ENCODE data around the gene LRFN4.

Gene LRFN4

DNA sequence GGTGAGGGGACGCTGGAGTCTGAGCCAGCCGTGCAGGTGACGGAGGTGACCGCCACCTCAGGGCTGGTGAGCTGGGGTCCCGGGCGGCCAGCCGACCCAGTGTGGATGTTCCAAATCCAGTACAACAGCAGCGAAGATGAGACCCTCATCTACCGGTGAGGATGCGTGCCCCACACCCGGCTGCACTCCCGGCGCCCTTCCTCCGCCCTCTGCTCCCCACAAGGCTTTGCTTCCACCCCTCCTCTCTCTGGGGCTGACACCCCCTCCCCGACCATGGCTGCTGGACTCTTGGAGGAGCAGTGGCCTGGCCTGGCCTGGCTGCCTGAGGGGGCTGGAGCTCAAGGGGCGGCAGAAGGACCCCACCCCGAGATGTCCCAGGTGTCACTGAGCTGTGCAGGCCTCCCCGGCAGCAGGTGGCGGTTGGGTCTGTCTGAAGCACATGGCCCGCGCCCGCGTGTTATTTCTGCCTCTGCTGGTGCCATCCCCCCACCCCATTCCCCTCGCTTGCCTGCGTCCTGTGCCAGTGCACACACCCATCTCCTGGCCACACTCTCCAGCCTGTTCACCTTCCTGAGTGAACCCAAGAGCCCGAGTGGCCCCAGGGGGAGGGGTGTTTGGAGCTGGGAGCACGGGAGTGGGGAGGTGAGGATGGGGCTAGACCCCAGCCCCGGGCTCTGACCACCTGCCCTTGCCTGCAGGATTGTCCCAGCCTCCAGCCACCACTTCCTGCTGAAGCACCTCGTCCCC is 2.2 kb downstream of the LRFN4 start:
- Histone ChIP-seq H3K4me1 (ENCODE audit: control insufficient read depth, insufficient read depth, low read length, poor library complexity, severe bottlenecking) (peaks cover 4% of the 10 kb centered on the region), H3K36me3 (ENCODE audit: control insufficient read depth, insufficient read depth, low read length) (peaks cover 14% of the 10 kb centered on the region), H3K9me3 (ENCODE audit: control insufficient read depth, low read length) (no peaks in the 10 kb centered on the region), H3K4me3 (ENCODE audit: extremely low read depth, insufficient read depth, low read length, poor library complexity, severe bottlenecking) (no peak overlapping the region), H3K27ac (ENCODE audit: low read depth, low read length, severe bottlenecking) (no peak overlapping the region)
- 93 to 94% methylated on average over 25 to 28 of the region's 29 CpGs for WGBS, 2 experiments (ENCODE audit: insufficient coverage in 2 of 2)

DNA sequence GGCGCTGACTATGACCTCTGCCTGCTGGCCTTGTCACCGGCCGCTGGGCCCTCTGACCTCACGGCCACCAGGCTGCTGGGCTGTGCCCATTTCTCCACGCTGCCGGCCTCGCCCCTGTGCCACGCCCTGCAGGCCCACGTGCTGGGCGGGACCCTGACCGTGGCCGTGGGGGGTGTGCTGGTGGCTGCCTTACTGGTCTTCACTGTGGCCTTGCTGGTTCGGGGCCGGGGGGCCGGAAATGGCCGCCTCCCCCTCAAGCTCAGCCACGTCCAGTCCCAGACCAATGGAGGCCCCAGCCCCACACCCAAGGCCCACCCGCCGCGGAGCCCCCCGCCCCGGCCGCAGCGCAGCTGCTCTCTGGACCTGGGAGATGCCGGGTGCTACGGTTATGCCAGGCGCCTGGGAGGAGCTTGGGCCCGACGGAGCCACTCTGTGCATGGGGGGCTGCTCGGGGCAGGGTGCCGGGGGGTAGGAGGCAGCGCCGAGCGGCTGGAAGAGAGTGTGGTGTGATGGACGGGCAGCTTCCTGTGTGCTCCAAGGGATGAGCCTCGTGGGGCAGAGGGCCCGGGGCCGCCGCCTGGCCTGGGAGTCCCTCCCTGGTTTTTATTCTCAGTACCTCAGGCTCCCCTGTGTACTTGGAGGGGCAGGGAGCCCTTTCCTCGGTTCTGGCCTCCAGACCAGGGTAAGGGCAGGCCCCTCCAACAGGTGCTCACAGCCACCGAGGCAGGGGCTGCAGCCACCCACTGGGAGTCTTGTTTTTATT is 3.0 kb downstream of the LRFN4 start:
- WGBS, 2 experiments (ENCODE audit: insufficient coverage in 2 of 2) = 94 to 98% methylated on average over 23 to 30 of the region's 41 CpGs
- Histone ChIP-seq H3K9me3 (ENCODE audit: control insufficient read depth, low read length) (no peaks in the 10 kb centered on the region), H3K4me1 (ENCODE audit: control insufficient read depth, insufficient read depth, low read length, poor library complexity, severe bottlenecking) (peaks cover 4% of the 10 kb centered on the region), H3K36me3 (ENCODE audit: control insufficient read depth, insufficient read depth, low read length) (peaks cover 14% of the 10 kb centered on the region), H3K4me3 (ENCODE audit: extremely low read depth, insufficient read depth, low read length, poor library complexity, severe bottlenecking) (no peak overlapping the region), H3K27ac (ENCODE audit: low read depth, low read length, severe bottlenecking) (no peak overlapping the region)

DNA sequence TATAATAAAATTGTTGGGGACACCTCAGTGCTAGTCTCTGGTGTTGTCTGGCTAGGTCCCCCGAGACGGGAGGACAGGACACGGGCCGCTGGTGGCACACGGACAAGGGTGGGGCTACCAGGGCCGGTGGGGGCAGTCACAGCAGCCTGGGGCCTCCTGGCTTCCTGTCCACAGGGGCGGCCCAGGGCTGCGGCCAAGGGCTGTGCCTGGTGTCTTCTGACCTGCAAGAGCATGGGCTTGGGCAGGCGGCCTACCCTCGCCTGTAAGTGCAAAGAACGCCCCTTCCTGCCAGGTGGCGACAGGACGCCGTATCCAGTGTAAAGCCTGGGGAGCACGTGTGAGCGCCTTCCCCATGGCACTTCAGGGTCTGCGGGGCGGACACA is 3.6 kb downstream of the LRFN4 start:
- WGBS, 2 experiments (ENCODE audit: insufficient coverage in 2 of 2) = 91 to 93% methylated on average over 16 to 18 of the region's 18 CpGs

GRCh38 chr11:66861038-66861773 is 4.3 kb downstream of the LRFN4 start:
- Histone ChIP-seq H3K4me3 (ENCODE audit: extremely low read depth, insufficient read depth, low read length, poor library complexity, severe bottlenecking) (no peak overlapping the region), H3K4me1 (ENCODE audit: control insufficient read depth, insufficient read depth, low read length, poor library complexity, severe bottlenecking) (peaks cover 4% of the 10 kb centered on the region), H3K36me3 (ENCODE audit: control insufficient read depth, insufficient read depth, low read length) (peaks cover 14% of the 10 kb centered on the region), H3K9me3 (ENCODE audit: control insufficient read depth, low read length) (no peaks in the 10 kb centered on the region), H3K27ac (ENCODE audit: low read depth, low read length, severe bottlenecking) (no peak overlapping the region)
- WGBS, 2 experiments (ENCODE audit: insufficient coverage in 2 of 2) = 93% methylated on average over 18 to 32 of the region's 32 CpGs

More for the DNA sequence above, 3.6 kb downstream of the LRFN4 start:
- Histone ChIP-seq H3K4me3 (ENCODE audit: extremely low read depth, insufficient read depth, low read length, poor library complexity, severe bottlenecking) (no peak overlapping the region), H3K4me1 (ENCODE audit: control insufficient read depth, insufficient read depth, low read length, poor library complexity, severe bottlenecking) (peaks cover 4% of the 10 kb centered on the region), H3K36me3 (ENCODE audit: control insufficient read depth, insufficient read depth, low read length) (peaks cover 14% of the 10 kb centered on the region), H3K9me3 (ENCODE audit: control insufficient read depth, low read length) (no peaks in the 10 kb centered on the region), H3K27ac (ENCODE audit: low read depth, low read length, severe bottlenecking) (no peak overlapping the region)

GRCh38 chr11:66861774-66862558 is 5.1 kb downstream of the LRFN4 start:
- Histone ChIP-seq H3K9me3 (ENCODE audit: control insufficient read depth, low read length) (no peaks in the 10 kb centered on the region), H3K4me3 (ENCODE audit: extremely low read depth, insufficient read depth, low read length, poor library complexity, severe bottlenecking) (no peak overlapping the region), H3K36me3 (ENCODE audit: control insufficient read depth, insufficient read depth, low read length) (peaks cover 14% of the 10 kb centered on the region), H3K27ac (ENCODE audit: low read depth, low read length, severe bottlenecking) (no peak overlapping the region), H3K4me1 (ENCODE audit: control insufficient read depth, insufficient read depth, low read length, poor library complexity, severe bottlenecking) (peaks cover 4% of the 10 kb centered on the region)
- 92 to 94% methylated on average over 25 to 30 of the region's 30 CpGs for WGBS, 2 experiments (ENCODE audit: insufficient coverage in 2 of 2)

DNA sequence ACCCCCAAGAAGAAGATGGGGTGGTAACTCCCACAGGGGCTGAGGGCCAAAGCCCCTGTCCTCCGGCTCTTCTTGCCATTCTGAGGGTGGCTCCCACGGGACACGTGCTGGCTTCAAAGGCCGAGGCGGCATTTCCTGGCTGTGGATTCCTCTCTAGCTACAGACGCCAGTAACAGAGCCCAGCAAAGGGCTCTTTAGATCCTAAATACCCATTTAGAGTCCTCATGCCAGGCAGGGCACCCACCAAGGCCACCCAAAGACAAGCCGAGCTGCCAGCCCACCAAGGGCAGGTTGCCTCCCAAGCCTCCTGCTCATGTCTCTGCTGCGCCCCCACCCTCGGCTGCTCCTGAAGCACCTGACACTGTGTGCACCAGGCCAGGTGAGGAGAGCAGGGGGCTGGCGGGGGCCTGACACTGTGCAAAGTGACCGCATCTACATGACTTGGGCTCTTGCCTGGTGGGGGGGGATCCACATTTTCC is 5.7 kb downstream of the LRFN4 start:
- Histone ChIP-seq H3K9me3 (ENCODE audit: control insufficient read depth, low read length) (no peaks in the 10 kb centered on the region), H3K27ac (ENCODE audit: low read depth, low read length, severe bottlenecking) (no peak overlapping the region), H3K4me1 (ENCODE audit: control insufficient read depth, insufficient read depth, low read length, poor library complexity, severe bottlenecking) (peaks cover under 1% of the 10 kb centered on the region), H3K4me3 (ENCODE audit: extremely low read depth, insufficient read depth, low read length, poor library complexity, severe bottlenecking) (no peak overlapping the region), H3K36me3 (ENCODE audit: control insufficient read depth, insufficient read depth, low read length) (peaks cover 12% of the 10 kb centered on the region)
- 93 to 96% methylated on average over 11 of the region's 11 CpGs for WGBS, 2 experiments (ENCODE audit: insufficient coverage in 2 of 2)

DNA sequence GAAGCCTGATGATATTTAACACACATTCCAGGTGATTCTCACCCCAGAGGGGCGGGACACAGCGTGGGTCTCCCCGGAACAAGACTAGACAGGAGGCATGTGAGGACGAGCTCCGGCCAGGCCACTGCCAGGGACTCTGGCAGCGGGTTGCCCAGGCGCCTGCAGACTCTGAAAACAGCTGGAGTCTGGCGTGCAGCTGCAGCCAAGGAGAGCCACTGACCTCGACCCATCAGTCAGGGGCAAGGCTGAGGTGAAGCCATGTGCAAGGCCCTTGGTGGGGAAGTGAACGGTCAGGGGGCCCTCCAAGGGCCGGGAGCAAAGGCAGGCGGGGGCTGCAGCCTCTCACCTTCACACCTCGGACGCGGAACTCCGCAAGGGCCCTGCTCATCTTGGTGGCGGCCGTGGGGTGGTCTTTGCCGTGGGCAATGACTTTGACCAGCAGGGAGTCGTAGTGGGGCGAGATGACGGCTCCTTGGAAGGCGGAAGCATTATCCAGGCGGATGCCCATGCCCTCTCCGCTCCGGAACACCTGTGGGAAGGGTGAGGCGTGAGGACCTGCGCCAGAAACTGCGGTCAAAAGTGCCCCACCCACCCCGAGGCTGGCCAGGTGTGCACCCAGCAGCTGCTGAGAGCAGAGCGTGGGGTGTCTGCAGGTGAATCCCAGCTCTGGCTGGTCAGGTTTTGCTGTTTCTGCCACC is 6.7 kb downstream of the LRFN4 start:
- Histone ChIP-seq H3K9me3 (ENCODE audit: control insufficient read depth, low read length) (no peaks in the 10 kb centered on the region), H3K4me3 (ENCODE audit: extremely low read depth, insufficient read depth, low read length, poor library complexity, severe bottlenecking) (no peak overlapping the region), H3K36me3 (ENCODE audit: control insufficient read depth, insufficient read depth, low read length) (peaks cover 7% of the 10 kb centered on the region), H3K4me1 (ENCODE audit: control insufficient read depth, insufficient read depth, low read length, poor library complexity, severe bottlenecking) (no peaks in the 10 kb centered on the region), H3K27ac (ENCODE audit: low read depth, low read length, severe bottlenecking) (no peak overlapping the region)
- 95% methylated on average over 31 of the region's 31 CpGs for WGBS, 2 experiments (ENCODE audit: insufficient coverage in 2 of 2)

DNA sequence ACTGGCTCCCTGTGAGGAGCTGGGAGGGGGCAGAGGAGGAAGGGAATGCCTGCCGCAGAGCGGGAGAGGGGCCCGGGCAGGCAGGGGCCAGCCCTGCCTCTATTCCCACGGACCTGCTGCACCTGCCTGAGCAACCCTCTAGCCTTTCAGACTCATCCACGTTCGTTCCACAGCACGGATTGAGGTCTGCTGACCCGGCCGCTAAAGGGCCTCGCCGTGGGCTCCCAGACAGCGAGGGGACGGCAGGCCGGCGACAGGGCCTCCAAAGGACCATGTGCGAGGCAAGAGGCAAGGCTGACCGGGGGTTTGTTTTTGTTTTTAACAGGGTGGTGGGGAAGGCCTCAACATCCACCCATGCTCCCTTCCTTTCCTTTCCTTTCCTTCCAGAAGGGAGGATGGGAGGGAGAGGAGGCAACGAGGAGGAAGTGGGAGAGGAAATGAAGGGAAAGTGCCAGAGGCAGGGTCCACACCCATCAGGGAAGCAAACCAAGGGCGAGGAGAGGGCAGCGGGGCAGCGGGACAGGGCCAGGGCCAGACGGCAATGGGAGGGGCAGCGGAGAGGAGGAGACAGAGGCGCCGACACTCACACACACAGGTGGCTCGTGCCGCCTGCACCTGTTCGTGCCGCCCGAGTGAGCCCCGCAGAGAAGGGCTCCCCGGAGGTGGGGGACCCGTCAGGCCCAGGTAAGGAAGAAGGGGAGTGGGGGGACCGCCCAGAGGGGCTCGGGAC is 7.5 kb downstream of the LRFN4 start:
- H3K4me1 ChIP-seq (ENCODE audit: control insufficient read depth, insufficient read depth, low read length, poor library complexity, severe bottlenecking) = no peaks in the 10 kb centered on the region
- H3K9me3 ChIP-seq (ENCODE audit: control insufficient read depth, low read length) = no peaks in the 10 kb centered on the region
- 88 to 92% methylated on average over 26 to 30 of the region's 35 CpGs for WGBS, 2 experiments (ENCODE audit: insufficient coverage in 2 of 2)
- no peak overlapping the region for H3K27ac ChIP-seq (ENCODE audit: low read depth, low read length, severe bottlenecking)
- no peak overlapping the region for H3K4me3 ChIP-seq (ENCODE audit: extremely low read depth, insufficient read depth, low read length, poor library complexity, severe bottlenecking)
- H3K36me3 ChIP-seq (ENCODE audit: control insufficient read depth, insufficient read depth, low read length) = peaks cover 4% of the 10 kb centered on the region

- WGBS, 2 experiments (ENCODE audit: insufficient coverage in 2 of 2) = 86 to 98% methylated on average over 8 to 18 of the region's 23 CpGs
Measured at GRCh38 chr11:66864924-66865697, 8.2 kb downstream of the LRFN4 start.

More at GRCh38 chr11:66864924-66865697, 8.2 kb downstream of the LRFN4 start:
- Histone ChIP-seq H3K27ac (ENCODE audit: low read depth, low read length, severe bottlenecking) (no peak overlapping the region), H3K4me3 (ENCODE audit: extremely low read depth, insufficient read depth, low read length, poor library complexity, severe bottlenecking) (no peak overlapping the region), H3K36me3 (ENCODE audit: control insufficient read depth, insufficient read depth, low read length) (no peaks in the 10 kb centered on the region), H3K4me1 (ENCODE audit: control insufficient read depth, insufficient read depth, low read length, poor library complexity, severe bottlenecking) (no peaks in the 10 kb centered on the region), H3K9me3 (ENCODE audit: control insufficient read depth, low read length) (no peaks in the 10 kb centered on the region)
